Right lobe of liver (tissue), 4 donors: ENCODE data around the gene RSF1.

Experiments used
- POLR2A ChIP-seq: fragments of 450-650 bp; IDR thresholded peaks from one replicate; pipeline ENCODE4 v1.6.1; 2017; ENCODE audit warnings: antibody characterized with exemption, mild to moderate bottlenecking
- TF ChIP-seq, protein P1 (sequence below), 4 donors: fragments of 200-600 bp in 3 of 4; fragments of 450-650 bp in 1 of 4; IDR thresholded peaks; one replicate each; pipeline versions ENCODE4 v1.5.1 to v1.8.0; 2016 to 2022; ENCODE audit warnings: antibody characterized with exemption in 4 of 4, mild to moderate bottlenecking in 2 of 4
- donor health status: DM: no; HTN: no; CAD: no.
- donor health status: DM: no; HTN: no; CAD: no.
- donor health status: DM: no; HTN: yes; CAD: no.

DNA sequence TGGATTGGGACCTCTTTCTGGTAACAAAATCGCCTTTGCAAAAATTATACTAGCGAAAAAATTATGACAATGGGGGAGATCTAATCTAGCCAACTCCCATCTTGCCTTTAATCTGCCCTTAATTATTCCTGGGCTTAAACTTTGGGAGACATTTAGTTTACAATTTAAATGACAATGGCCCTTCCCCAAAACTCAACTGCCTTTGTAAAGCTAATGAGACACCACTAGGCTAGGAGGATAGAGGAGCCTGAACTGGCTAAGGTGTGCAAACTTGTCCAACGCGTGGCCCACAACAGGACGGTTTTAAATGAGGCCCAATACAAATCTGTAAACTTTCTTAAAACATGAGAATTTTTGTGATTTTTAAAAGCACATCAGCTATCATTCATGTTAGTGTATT, 67.3 kb downstream of the RSF1 start:
- TF ChIP-seq, protein P1, sequence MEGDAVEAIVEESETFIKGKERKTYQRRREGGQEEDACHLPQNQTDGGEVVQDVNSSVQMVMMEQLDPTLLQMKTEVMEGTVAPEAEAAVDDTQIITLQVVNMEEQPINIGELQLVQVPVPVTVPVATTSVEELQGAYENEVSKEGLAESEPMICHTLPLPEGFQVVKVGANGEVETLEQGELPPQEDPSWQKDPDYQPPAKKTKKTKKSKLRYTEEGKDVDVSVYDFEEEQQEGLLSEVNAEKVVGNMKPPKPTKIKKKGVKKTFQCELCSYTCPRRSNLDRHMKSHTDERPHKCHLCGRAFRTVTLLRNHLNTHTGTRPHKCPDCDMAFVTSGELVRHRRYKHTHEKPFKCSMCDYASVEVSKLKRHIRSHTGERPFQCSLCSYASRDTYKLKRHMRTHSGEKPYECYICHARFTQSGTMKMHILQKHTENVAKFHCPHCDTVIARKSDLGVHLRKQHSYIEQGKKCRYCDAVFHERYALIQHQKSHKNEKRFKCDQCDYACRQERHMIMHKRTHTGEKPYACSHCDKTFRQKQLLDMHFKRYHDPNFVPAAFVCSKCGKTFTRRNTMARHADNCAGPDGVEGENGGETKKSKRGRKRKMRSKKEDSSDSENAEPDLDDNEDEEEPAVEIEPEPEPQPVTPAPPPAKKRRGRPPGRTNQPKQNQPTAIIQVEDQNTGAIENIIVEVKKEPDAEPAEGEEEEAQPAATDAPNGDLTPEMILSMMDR (IDR thresholded peaks at IDR 0.05): no peak
- TF ChIP-seq POLR2A: no peak
